G401.6 (cell line): Measurements from ENCODE around the gene HS6ST1.

Experiments used
- FAIRE-seq: peaks from 2 replicates; lab custom pipeline; 2012; peaks lifted over from hg19 to GRCh38; lab: Jason Lieb, UNC

Gene HS6ST1

GRCh38 chr2:128310094-128310716, 8.5 kb downstream of the HS6ST1 start:
- FAIRE-seq: no peak

- FAIRE-seq: no peak
Observed at GRCh38 chr2:128309280-128310093, 9.2 kb downstream of the HS6ST1 start.

GRCh38 chr2:128308889-128309279, 9.8 kb downstream of the HS6ST1 start:
- FAIRE-seq: no peak

DNA sequence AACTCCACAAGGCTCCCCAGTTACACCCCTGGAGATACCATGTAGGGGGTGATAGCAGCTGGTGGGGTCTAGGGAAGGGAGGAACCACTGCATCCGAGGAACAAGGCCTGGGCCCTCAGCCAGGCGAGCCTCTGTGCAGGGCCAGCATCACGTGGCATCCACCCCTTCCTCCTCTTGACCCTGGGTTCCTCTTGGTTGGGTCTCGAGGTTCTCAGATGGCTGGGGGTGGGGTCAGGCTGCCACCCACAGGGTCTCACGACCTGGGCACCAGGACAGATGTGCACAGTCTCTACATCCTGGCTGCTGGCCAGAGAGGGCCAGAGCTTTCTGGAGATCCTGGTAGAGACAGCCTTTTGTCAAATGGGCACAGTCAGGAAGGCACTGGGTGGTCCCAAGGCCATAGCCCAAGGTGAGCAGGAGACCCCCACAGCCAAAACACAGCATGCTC, 10.4 kb downstream of the HS6ST1 start:
- FAIRE-seq: no peak

DNA sequence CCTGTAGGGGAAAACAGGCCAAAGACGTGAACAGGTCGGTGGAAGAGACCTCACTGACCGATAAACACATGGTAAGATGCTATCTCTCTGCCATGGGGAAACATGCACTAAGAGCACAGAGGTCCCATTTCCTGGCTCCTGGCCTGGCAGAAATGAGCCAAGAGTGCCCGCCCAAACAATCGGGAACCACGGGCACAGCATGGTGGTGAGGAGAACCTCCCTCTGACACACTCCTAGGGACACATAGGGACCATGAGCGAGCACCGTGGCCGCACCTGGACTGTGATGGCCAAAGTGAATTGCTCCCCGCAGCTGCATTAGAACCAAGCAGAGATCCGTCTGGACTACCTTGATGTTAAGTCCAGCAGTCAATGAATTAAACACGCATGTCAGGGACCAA, 11.1 kb downstream of the HS6ST1 start:
- no peak for FAIRE-seq

GRCh38 chr2:128306931-128307460, 11.7 kb downstream of the HS6ST1 start:
- no peak for FAIRE-seq

DNA sequence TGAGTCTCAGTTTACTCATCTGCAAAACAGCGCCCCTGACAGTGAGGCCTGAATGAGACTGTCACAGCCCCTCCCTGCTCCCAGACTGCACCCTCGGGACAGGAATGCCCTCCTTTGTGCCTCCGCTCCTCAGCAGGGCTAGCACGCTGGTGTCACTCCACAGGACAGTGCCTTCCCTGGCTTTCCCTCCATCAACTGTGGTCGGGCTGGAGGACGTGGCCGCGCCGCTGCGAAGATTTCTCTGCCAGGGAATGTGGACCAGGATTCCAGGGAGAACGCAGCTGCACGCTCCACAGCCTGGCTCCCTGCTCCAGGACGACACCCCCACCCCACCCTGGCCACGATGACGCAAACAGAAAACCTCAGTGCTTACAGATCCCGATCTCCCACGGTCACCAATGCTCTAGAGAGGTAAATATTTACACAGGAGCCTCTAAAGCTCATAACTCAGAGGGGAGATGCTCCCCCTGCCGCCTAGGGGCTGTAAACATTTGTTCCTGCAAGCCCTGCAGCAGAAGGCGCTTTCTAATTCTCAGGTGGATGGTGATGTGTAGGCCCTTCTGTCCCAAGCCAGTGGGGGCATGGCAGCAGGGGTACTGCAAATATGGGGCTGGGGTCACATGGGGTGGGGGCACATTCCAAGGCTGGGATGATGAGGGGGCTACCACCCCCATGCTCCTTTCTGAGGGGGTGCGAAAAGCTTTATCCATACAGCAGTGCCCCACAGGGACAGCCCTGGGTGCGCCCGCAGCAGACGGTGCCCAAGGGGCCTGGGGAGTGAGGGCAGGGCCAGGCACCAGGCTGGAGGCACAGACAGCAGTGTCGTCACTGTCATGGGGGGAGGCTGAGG, 12.4 kb downstream of the HS6ST1 start:
- no peak for FAIRE-seq

DNA sequence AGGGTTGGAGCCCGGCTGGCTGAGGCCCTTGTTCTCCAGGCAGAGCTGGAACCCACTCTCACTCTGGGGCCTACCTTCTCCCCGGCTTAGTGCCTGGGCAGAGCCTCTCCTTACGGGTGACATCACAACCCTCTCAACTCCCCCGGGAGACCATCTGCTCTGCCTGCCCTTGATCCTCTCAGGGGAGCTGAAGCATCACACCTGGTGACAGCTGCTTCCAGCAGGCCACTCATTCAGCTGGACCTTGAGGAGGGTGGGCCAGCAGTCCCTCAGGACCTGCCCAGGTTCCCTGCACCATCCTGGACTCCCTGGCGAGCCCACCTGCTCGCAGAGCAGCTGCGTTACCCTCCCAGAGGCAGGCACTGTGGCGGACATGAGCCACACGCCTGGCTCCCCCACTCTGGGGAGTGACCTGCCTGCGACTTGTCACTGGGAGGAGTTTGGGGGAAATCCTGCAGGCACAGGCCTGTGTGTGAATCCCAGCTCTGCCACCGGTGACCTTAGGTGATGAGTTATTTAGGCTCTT, 13.1 kb downstream of the HS6ST1 start:
- no peak for FAIRE-seq

DNA sequence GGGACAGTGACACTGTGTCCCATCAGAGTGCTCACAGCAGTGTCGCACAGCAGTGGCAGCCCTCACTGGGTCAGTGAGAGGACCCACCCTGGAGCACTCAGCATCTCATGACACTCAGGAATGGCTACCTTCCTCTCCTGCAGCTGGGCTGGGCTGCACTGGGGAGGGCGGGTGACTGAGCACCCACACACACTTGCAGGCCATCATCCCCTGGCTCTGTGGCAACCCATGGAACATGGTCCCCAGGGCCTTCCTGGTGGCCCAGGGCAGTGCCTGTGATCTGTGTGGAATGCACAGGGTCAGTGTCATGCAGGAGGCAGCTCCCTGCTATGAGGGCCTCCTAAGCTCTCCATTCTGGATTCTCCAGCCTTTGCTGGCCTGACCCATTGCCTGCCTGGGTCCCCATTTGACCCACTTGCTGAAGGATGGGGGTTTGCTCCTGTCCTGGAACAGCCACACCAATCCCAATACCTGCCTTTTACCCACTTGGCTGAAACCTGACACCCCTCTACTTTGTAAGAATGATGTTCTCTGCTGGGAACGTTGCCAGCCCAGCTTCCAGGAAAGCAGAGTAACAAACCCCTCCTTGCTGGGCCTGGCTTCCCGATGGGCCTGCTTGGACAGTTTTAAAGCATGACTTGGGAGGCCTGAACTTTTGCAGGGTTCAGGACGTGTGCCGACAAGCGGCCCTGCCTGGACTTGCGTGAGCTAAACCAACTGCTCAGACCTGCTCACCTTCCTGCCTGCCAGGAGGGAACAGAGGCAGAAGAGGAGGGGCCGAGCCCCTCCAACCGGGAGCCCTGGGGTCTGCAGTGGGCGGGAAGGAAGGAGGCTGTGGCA, 13.7 kb downstream of the HS6ST1 start:
- no peak for FAIRE-seq

DNA sequence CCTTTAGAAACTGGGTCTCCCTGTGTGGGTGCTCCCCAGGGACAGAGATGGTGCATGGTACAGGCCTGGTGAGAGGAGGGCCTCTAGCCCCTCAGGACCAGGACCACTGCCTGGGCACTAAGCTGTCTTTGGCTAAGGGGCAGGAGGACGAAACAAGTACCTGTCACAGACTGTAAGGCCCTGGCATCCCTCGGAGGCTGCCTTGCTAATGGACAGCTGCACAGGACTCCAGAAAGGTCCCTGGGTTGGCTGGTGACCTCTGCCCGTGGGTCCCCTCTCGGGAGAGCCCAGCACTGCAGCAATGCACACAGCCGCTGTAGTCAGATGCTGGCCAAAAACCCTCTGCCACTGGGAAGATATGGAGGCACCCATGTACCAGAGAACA, 14.3 kb downstream of the HS6ST1 start:
- no peak for FAIRE-seq

DNA sequence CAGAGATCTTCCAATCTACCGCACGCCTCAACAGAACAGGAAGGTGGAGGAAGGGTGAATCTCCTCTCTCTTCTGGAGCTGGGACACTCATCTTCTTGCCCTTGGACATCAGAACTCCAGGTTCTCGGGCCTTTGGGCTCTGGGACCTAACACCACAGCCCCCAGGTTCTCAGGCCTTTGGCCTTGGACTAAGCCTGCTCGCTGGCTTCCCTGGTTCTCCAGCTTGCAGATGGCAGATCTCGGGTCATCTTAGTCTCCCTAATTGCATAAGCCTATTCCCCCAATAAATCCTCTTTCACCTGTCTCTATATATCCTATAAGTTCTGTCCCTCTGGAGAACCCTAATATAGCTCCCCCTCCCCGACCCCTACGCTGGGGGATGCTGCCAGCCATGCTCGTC, 14.8 kb downstream of the HS6ST1 start:
- no peak for FAIRE-seq

- FAIRE-seq: no peak
Observed at GRCh38 chr2:128303095-128303791, 15.4 kb downstream of the HS6ST1 start.

GRCh38 chr2:128302744-128303067, 16.0 kb downstream of the HS6ST1 start:
- FAIRE-seq: no peak

- no peak for FAIRE-seq
Observed at GRCh38 chr2:128302011-128302743, 16.5 kb downstream of the HS6ST1 start.

- FAIRE-seq: no peak
Observed at GRCh38 chr2:128301501-128301966, 17.1 kb downstream of the HS6ST1 start.

- no peak for FAIRE-seq
Observed at GRCh38 chr2:128301021-128301420, 17.6 kb downstream of the HS6ST1 start.

DNA sequence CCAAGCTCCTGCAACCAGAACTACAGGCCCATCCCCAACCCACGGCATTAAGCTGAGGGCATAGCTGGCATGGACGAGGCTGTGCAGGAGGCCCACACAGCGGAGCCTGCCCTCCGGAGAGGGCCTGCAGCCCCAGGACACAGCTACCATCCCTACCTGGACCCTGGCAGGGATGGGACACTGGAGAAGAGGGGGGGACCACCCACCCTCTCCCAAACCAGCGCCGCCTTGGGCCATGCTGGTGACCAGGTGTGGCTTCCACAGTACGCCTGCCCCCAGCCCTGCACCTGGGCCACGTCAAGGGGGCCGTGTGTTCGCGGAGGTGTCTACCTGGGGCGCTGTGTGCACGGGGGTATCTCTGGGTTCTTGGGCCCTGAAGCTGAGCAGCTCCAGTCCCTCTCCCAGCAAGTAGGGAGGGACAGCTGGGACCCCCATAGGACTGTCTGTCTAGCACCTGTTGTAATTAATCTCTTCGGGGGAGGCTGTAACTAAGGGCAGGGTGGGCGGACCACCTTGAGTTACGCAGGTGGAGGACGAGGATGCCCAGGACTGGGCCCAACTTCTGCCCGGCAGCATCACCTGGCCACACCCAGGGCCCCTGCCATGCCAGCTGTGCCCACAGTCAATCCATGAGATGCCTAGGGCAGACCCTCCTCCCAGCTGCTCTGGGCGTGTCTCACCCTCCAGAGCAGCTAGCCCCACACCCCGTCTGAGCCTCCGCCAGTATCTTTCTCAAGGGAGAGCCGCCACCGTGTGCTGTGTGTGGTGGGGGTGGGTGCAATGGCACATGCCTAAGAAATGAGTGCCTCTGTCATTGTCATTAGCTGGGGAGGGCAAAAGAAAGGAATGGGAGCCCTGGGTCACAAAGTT, 18.3 kb downstream of the HS6ST1 start:
- FAIRE-seq: no peak

DNA sequence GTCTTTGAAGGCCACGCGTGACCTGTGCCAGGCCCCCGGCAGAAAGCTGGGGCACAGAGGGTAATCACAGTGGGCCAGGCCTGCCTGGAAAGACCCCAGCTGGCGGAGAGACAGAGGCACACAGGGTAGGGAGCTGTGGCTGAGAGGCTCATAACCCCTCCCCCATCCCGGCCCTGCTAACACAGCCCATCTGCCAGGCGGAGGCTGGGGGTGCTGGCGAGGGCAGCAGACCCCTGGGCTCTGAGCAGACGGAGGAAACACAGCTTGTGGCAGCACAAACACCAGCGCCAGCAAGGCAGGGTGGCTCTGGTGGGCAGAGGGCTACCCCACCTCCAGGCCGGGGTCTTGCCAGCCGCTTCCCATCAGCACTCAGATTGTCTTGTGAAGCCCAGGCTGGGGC, 19.0 kb downstream of the HS6ST1 start:
- no peak for FAIRE-seq

DNA sequence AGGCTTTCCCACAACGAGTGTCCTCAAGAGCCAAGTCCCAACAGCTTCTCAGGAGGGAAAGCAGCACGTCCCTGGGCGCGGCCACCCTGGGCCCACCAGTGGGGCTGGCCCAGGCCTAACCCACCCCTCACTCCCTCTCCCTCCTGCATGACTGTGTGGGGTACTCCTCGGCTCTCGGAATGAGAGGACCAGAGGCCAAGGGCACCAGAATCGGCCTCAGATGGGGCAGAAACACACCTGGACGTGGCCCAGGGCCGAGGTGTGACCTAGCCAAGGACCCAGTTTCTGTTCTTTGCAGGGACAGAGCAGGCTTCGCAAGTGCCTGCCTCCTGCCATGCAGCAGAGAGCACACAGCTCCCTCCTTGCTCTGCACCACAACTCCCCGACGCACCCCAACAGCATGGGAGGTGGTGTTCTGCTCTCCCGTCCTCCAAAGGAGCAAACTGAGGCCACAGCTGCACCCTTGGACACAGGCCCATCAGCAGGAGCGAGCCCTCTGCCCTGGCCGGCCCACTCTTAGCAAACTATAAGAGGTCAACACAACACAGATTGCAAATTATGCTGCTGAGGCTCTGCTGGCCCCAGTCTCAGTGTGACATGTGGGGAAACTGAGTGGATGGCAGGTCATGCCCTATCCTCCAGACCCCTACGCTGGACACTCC, 19.7 kb downstream of the HS6ST1 start:
- no peak for FAIRE-seq
